ENCODE data around the gene AKAP1.

- TF ChIP-seq CTCF (conservative IDR thresholded peaks at IDR 0.05): no peak
- no peak for TF ChIP-seq EZH2 (IDR thresholded peaks at IDR 0.05; ENCODE audit: low read depth)
Measured at GRCh38 chr17:57090560-57091185, 5.6 kb downstream of the AKAP1 start.

Data from PC-9 (cell line).